Smooth muscle cell (in vitro differentiated cells): Measurements from ENCODE around the gene SPOCK1. TPM values are rescaled to one million over a fixed set of nuclear protein-coding genes. Genes with fewer than 3 reads are reported as not detected.
A peak's percentile ranks its signal among the peaks of the same experiment; 100 is the strongest.

ENCODE experiments used
- DNase-seq: peaks from one replicate; lab custom pipeline; 2025; ENCODE audit not compliant: unreplicated experiment; lab: John Stamatoyannopoulos, UW
- H2AFZ ChIP-seq: fragments of 200-600 bp; sonication (generic); 2 replicates; pipeline ENCODE4 v1.6.0; 2016; ENCODE audit warnings: antibody characterized with exemption, low read depth, mild to moderate bottlenecking
- H3F3A ChIP-seq: fragments of 200-600 bp; sonication (generic); 2 replicates; pipeline ENCODE4 v1.6.0; 2017; ENCODE audit warnings: antibody characterized with exemption, low read depth
- H3K27ac ChIP-seq: fragments of 200-600 bp; sonication (generic); 2 replicates; pipeline ENCODE4 v1.5.1; 2016; ENCODE audit warnings: low read depth, mild to moderate bottlenecking
- H3K27me3 ChIP-seq: fragments of 200-600 bp; sonication (generic); 2 replicates; pipeline ENCODE4 v1.6.1; 2016; ENCODE audit warnings: low read depth, mild to moderate bottlenecking
- H3K36me3 ChIP-seq: fragments of 200-600 bp; sonication (generic); 2 replicates; pipeline ENCODE4 v1.5.1; 2016; ENCODE audit warnings: low read depth
- H3K4me1 ChIP-seq: fragments of 200-600 bp; sonication (generic); 2 replicates; pipeline ENCODE4 v1.5.1; 2016; ENCODE audit warnings: low read depth
- H3K4me2 ChIP-seq: fragments of 200-600 bp; sonication (generic); 2 replicates; pipeline ENCODE4 v1.6.0; 2016; ENCODE audit warnings: mild to moderate bottlenecking
- H3K4me3 ChIP-seq: fragments of 200-600 bp; sonication (generic); 2 replicates; pipeline ENCODE4 v1.5.1; 2016; ENCODE audit warnings: mild to moderate bottlenecking
- H3K79me2 ChIP-seq: fragments of 200-600 bp; sonication (generic); 2 replicates; pipeline ENCODE4 v1.6.0; 2016; ENCODE audit warnings: low read depth, mild to moderate bottlenecking
- H3K9ac ChIP-seq: fragments of 200-600 bp; sonication (generic); 2 replicates; pipeline ENCODE4 v1.6.0; 2016; ENCODE audit warnings: low read depth
- H3K9me3 ChIP-seq: fragments of 200-600 bp; sonication (generic); replicated peaks from 2 replicates; pipeline ENCODE4 v1.5.1; 2016; ENCODE audit warnings: low read depth
- H4K20me1 ChIP-seq: fragments of 200-600 bp; sonication (generic); 2 replicates; pipeline ENCODE4 v1.6.0; 2016; ENCODE audit warnings: low read depth
- WGBS: methylation state at CpG from one replicate; pipeline ENCODE4 v1.1.7; 2016; ENCODE audit warnings: low lambda C conversion rate; 5-methylcytosine and 5-hydroxymethylcytosine counted together
- polyA plus RNA-seq: library from polyadenylated mRNA; unstranded; fragments of >200 nt; fragmentation: Nextera tagmentation; extraction: Ambion mirVana; gene quantifications from 2 replicates; pipeline ENCODE4 v1.2.1, GENCODE V29; 2016
- total RNA-seq: library from RNA; depleted of rRNA; stranded (reverse); fragments of >200 nt; gene quantifications from 2 replicates; pipeline ENCODE4 v1.2.3, GENCODE V29; 2014
- TF ChIP-seq, protein P1 (sequence below): fragments of 200-600 bp; sonication (generic); IDR thresholded peaks from 2 replicates; pipeline ENCODE4 v1.5.1; 2017; ENCODE audit warnings: borderline replicate concordance, mild to moderate bottlenecking, antibody characterized with exemption; ENCODE audit not compliant: insufficient read depth, poor library complexity, severe bottlenecking

The SPOCK1 gene
- total and polyA plus RNA-seq, 2 experiments from 2014 or later = 56.2 to 80.0 TPM

DNA sequence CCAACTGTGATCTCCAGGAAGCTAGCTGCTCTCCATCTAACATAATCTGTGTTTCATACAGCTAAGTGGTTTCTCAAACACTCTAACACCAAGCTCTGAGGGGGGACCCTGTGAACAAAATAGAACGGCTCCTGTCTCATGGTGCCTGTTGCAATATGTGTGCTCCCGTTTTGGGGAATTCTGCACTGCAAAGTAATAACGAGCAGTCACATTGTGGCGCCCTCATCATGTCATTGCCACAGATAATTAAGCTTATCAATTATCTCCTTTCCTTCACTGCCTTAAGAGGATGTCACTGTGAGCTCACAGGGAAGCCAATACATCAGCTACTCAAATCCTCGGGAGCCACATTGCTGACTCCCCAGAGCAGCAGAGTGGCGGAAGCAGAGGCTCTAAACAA lies 416.2 kb downstream of the SPOCK1 start:
- Histone ChIP-seq H3K4me1 (no peaks in the 10 kb centered on the region), H3K27ac (no peak overlapping the region), H3K79me2 (no peaks in the 10 kb centered on the region), H3K36me3 (no peaks in the 10 kb centered on the region), H3K9ac (no peak overlapping the region), H3K4me2 (no peak overlapping the region), H3F3A (no peaks in the 10 kb centered on the region), H4K20me1 (no peaks in the 10 kb centered on the region), H3K27me3 (no peaks in the 10 kb centered on the region), H3K9me3 (no peaks in the 10 kb centered on the region), H2AFZ (no peak overlapping the region), H3K4me3 (no peak overlapping the region)
- DNase-seq = no peak
- 86% methylated on average over 6 of the region's 6 CpGs for WGBS
- TF ChIP-seq, protein P1, sequence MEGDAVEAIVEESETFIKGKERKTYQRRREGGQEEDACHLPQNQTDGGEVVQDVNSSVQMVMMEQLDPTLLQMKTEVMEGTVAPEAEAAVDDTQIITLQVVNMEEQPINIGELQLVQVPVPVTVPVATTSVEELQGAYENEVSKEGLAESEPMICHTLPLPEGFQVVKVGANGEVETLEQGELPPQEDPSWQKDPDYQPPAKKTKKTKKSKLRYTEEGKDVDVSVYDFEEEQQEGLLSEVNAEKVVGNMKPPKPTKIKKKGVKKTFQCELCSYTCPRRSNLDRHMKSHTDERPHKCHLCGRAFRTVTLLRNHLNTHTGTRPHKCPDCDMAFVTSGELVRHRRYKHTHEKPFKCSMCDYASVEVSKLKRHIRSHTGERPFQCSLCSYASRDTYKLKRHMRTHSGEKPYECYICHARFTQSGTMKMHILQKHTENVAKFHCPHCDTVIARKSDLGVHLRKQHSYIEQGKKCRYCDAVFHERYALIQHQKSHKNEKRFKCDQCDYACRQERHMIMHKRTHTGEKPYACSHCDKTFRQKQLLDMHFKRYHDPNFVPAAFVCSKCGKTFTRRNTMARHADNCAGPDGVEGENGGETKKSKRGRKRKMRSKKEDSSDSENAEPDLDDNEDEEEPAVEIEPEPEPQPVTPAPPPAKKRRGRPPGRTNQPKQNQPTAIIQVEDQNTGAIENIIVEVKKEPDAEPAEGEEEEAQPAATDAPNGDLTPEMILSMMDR = no peak

DNA sequence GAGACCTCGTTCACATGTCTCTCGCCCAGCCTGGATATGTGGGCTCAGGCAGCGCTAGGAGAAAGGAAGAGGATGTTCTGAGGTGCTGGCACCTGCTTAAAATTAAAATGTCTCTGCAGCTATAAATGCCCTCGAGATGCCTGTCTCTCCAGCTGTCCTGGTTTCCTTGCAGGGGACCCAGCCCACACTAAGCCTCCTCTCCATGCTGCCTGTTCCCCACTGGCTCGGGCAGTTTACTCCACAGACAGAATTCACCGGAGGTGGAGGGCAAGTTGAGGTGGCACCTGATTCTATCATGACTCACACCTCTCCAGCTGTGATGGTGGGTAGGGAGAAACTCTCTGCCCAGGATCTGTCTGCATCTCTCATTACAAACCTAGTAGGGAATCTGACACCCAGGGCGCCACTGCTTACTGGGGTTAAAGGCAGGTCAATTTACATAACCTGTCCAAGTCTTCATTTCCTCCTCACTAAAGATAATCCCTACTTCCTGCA lies 420.9 kb downstream of the SPOCK1 start:
- Histone ChIP-seq H3K79me2 (no peaks in the 10 kb centered on the region), H3K36me3 (no peaks in the 10 kb centered on the region), H3K9ac (no peak overlapping the region), H3K27me3 (no peaks in the 10 kb centered on the region), H3K9me3 (no peaks in the 10 kb centered on the region), H2AFZ (no peak overlapping the region), H3K4me2 (no peak overlapping the region), H3K27ac (no peak overlapping the region), H3K4me1 (no peaks in the 10 kb centered on the region), H3F3A (no peaks in the 10 kb centered on the region), H3K4me3 (no peak overlapping the region), H4K20me1 (no peaks in the 10 kb centered on the region)
- no peak for DNase-seq
- 61% methylated on average over 7 of the region's 7 CpGs for WGBS
- TF ChIP-seq, protein P1 = no peak

DNA sequence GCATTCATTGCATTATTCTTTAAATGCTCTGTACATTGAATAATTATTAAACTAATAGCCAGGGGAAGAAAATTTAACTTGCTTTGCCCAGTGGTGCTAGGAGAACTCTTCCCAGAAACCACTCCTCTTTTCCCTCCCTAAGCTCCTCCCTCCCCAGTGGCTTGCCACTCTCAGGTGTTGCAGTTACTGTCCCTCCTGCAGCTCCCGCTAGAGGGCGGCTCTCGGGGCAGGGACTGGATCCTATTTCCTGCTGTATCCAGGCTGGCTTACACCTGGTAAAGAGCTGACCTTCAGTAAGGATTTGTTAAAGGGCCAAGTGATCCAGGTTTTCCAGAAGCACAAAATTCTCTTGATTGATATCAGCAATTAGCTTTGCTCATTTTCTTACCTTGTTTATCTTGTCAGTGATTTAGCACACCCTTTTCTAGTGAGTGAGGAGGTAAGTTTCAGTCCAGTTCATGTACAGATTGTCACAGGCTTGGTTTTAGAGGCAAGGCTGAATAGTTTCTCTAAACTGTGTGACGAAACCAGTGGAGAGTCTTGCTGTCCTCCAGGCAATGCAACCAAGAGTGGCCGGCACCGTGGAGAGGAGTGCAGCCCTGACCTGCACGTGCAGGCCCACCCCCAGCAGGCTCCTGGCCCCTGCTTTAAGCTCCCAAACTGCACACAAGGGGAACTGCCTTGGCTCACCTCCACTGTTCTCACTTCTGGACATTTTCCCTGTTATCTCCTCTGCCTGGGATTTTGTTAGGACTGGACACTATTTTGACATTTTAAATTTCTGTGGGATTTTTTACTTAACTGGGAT lies 423.8 kb downstream of the SPOCK1 start:
- no peak for DNase-seq
- 52% methylated on average over 7 of the region's 7 CpGs for WGBS

More for the DNA sequence above, 423.8 kb downstream of the SPOCK1 start:
- Histone ChIP-seq H3K27ac (no peak overlapping the region), H3K79me2 (no peaks in the 10 kb centered on the region), H3K4me3 (no peak overlapping the region), H3F3A (no peaks in the 10 kb centered on the region), H3K36me3 (no peaks in the 10 kb centered on the region), H3K4me1 (no peaks in the 10 kb centered on the region), H3K4me2 (no peak overlapping the region), H2AFZ (no peak overlapping the region), H3K9ac (no peak overlapping the region), H4K20me1 (no peaks in the 10 kb centered on the region), H3K27me3 (no peaks in the 10 kb centered on the region), H3K9me3 (no peaks in the 10 kb centered on the region)
- TF ChIP-seq, protein P1 = peak; percentile 58
